HG03342 (cell line): ENCODE measurements around the gene TMEM53.
"Not testable (repeated sequence)": the region's sequence is repeated elsewhere in the genome, so short reads cannot be mapped to it uniquely, and the experiment has no call there.

ENCODE experiments used
- ATAC-seq: cut with Tn5 transposase; IDR thresholded peaks from one replicate; pipeline ENCODE4 v1.9.1; 2021; ENCODE audit warnings: mild to moderate bottlenecking, moderate library complexity; ENCODE audit not compliant: unreplicated experiment

The TMEM53 gene

DNA sequence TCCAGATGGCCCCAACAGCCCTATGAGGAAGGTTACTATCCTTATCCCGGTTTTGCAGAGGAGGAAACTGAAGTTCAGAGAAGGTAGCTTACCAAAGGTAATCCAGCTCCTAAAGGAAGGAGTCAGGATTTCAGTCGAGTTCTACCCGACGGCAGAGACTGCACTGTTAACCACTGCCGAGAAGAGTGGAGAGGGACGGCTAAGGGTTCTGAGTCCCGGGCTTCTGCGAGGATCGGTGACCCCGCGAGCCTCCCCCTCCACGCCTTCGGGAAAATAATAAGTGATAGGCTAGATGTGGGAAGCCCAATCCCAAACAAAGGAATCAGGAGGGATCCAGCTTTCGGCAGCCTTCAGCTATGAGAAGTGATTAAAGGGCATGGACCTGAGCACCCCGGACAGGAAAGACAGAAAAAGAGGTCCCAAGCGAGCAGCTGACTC lies 587 bp downstream of the TMEM53 start:
- peak; percentile 0 for ATAC-seq

DNA sequence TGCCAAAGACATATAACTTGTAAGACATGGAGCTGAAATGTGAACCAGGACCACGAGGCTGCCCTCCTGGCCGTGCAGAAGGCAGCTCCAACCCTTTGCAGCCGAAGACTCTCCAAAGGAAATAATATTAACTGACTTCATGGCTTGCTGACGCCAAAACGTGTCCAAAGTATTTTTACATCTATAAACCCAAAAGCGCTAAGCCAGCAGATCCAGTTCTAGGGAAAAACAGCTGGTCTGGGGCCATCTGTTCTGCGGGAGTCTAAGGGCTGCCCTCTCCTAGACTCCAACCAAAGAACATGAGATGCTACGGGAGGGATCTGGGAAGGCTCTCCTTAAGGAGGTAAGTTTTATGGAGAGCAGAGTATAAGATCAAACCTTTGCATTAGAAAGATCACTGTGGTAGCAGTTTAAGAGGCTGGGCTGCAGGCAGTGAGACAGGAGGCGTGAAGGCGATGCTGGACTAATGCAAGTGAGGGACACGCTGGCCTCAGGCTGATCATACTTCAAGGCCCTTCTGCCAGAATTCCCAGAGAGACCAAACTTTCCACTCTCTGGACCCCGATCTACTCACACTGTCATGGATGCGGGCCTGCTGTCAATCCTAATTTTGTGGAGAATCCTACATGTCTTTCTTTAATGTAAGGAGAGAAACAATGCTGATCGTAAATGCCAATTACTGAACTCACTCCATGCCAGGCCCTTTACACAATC lies 1.2 kb downstream of the TMEM53 start:
- ATAC-seq: no peak

- ATAC-seq: no peak
Observed at GRCh38 chr1:44672254-44672955, 1.9 kb downstream of the TMEM53 start.

- no peak for ATAC-seq
Observed at GRCh38 chr1:44670751-44671640, 3.3 kb downstream of the TMEM53 start.

DNA sequence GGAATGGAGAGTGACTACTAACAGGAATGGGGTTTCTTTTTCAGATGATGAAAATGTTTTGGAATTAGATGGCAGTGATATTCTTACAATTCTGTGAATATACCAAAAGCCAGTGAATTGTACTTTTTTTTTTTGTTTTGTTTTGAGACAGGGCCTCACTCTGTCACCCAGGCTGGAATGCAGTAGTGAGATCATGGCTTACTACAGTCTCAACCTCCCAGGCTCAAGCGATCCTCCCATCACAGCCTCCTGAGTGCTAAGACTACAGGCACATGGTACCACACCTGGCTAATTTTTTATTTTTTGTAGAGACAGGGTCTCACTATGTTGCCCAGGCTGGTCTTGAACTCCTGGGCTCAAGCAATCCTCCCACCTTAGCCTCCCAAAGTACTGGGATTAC lies 7.6 kb downstream of the TMEM53 start:
- ATAC-seq: not testable (repeated sequence)

DNA sequence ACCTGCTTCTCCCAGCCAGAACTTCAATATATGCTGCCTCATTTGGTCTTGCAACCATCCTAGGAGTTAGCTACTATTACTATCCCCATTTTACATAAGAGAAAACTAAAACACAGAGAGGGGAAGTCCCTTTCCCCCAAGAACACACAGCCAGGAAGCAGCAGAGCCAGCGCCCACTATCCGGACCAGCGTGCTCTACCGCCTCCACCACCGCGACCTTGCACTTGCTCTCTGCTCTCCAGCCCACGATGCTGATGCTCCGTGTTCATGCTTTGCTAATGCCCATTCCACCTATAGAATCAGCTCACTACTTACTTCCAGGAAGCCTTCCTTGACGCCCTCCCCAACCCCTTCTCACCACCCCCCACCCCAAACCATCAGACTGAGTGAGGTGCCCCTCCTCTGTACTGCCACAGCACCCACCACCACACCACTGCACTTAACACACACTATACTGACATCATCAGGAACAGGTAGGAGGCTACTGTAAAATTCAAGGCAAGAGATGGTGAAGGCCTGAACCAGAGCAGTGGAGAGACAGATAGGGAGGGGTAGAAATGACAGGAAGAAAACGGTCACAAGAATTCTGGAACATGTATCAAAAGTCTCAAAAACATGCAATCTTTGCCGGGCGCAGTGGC lies 9.4 kb downstream of the TMEM53 start:
- ATAC-seq: no peak

DNA sequence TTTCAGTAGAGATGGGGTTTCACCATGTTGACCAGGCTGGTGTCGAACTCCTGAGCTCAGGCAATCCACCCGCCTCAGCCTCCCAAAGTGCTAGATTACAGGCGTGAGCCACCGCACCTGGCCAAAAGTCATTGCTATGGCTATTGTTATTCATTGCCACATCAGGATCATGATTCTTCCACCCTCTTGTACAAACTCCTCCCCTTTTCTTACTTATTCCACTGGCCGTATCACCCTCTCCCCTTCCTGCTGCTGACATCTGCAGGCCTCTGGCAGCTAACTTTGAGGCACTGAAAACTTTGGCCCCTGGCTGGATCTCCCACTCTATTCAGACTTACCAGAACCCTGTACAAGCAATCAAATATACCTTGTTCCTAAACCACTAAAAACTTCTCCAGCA lies 10.9 kb downstream of the TMEM53 start:
- no peak for ATAC-seq

DNA sequence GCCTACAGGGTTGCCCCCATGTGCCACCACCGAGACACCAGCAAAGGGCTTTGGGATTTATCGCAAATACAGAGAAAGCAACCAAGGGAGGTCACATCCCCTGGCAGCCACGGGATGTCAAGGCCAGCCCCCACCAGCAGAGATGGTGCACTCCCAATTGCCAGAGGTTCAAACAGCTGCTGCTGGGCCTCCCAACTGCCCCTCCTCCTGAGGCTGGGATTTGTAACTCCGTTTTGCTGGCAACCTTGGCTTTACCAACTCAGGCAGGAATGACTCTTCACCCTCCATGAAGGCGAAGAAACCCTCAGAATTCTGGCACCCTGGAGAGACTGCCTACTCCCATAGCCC lies 11.6 kb downstream of the TMEM53 start:
- ATAC-seq: no peak

- no peak for ATAC-seq
Observed at GRCh38 chr1:44661781-44662682, 12.2 kb downstream of the TMEM53 start.

GRCh38 chr1:44660176-44660575 lies 14.1 kb downstream of the TMEM53 start:
- no peak for ATAC-seq

DNA sequence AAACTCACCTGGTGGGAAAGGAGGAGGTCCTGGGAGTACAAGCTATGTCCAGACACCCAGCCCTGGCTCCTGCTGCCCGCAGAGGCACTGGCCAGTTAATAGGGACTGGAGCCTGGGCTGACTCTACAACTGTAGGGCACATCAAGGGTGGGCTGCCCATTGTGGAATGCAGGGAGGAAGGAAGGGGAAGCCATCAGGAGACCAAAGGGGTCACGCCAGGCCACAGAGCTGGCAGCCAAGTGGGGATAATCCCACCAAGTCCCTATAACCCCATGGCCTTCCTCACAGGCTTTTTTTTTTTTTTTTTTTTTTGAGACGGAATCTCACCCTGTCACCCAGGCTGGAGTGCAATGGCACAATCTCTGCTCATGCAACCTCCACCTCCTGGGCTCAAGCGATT lies 14.7 kb downstream of the TMEM53 start:
- no peak for ATAC-seq

DNA sequence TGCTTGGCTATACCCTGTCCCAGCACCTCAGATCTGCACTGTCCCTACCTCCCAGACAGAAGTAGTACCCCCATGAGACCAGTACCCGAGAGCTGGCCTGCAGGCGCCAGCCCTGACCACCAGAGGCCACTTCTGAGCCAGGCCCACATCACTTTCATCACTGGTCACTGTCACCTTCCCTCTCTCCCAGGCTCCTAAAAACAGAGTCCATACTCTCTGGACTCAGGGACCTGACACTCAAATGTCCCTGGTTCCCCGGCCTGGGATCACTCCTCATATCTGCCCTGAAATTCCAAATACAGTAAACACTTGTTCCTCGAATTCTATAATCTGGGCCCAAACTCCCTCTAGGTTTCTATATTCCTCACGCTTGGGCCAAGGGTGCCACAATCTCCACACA lies 18.7 kb downstream of the TMEM53 start:
- no peak for ATAC-seq

DNA sequence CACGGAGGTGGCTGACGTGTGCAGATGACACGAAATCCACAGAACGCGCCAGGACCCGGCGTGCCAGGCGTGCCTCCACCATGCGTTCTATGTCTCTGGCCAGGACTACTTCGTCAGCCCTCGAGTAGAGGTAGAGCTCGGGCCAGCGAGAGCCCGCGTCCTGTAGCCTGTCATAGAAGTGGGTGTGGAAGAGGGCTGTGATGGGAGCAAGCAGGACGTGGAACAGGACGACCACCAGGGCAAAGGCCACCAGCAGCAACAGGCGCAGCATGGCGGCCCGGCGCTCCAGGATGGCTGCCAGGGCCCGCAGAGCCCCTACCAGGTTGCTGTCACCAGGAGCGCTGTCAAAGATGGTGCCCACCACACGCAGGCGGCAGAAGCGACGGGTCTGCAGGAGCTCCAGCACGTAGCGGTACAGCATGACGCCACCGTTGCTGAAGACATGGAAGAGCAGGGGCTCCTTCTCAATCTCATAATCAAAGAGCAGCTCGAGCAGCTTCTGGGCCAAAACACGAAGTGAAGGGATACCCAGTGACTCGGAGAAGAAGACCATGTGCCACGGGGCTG lies 19.6 kb downstream of the TMEM53 start:
- ATAC-seq: no peak

DNA sequence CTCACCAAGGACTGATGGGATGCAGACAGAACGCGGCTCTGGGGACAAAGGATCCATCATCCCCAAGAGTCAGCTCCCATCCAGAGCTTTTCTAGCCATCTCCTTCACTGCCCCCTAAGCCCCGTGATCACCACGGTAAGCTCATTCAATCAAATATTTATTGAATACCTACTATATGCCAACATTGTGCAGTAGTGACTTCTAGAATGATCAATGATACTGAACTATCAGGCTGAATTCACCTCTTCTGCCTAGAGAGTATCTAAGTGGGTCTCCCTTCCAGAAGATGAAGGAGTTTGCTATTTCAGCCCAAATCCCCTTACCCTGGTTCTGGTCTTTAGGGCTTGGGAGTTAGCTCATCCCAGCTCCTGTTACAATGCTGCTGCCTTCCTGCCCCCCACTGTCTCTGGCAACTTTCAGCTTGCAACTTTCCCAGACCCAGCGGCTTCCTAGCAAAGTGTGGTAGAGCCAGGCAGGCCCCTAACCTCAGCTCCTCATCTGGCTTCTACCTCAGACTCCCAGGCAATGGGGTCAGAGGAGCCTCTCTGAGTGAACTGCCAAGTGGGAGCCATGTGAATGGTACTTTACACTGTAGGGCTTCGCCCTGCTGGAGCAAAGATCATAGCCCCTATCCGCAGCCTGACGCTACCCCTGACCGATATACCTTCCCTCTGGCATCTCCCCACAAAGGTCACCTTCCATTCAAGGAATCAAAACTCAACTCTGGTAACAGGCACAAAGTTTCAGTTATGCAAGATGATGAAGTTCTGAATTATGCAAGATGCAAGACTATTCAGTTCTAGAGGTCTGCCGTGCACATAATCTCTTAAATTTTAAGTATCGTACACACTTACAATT lies 20.9 kb downstream of the TMEM53 start:
- ATAC-seq: no peak

DNA sequence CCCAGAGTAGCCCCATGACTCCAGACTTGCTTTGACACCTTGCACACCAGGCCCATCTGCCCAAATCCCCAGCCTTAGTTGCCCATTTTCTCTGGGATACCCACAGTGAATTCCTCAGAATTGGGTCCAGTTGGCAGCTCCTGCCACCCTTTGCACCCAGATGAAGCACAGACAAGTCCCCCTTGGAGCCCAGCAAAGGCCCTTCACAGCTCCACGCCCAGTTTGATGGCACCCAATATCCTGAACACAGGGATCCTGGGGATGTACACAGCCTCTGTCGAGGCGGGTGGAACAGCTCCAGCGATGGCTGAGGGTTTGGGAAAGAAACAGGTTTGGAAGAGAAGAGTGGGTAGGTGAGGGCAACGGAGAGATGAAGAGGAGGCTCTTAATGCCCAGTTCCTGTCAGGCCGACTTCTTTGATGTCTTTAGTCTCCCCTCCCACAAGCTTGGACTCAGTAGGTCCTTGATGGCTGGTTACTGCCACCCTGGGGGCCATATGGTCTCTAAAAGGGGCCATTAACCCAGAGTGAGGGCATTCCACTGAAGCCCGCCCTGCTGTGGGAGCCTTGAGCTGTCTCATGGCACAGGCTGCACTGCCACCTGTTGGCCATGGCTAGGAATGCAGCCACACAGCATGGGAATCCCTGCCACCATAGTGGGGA lies 21.7 kb downstream of the TMEM53 start:
- ATAC-seq: peak; percentile 55

DNA sequence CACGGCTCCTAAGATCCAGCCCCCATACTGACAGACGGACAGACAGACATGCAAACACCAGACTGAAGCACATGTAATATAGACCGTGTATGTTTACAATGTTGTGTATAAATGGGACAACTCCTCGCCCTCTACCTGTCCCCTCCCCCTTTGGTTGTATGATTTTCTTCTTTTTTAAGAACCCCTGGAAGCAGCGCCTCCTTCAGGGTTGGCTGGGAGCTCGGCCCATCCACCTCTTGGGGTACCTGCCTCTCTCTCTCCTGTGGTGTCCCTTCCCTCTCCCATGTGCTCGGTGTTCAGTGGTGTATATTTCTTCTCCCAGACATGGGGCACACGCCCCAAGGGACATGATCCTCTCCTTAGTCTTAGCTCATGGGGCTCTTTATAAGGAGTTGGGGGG lies 23.2 kb downstream of the TMEM53 start:
- ATAC-seq: no peak

GRCh38 chr1:44650159-44650831 lies 24.0 kb downstream of the TMEM53 start:
- ATAC-seq: no peak

DNA sequence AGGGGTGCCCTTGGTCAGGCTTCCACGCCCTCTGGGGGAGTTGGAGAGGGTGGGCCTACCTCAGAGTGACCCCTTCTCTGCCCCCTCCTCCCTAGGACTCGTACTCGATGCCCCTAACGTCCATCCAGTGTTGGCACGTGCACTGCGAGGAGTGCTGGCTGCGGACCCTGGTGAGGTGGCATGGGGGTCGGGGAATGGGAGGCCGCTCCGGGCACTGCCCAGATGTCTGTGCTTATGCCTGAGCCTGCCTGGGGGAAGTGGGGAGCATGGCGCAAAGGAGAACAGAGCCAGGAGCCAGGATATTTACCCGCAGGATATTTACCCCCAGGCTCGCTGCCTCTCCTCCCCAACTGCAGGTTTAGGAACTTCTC lies 24.5 kb downstream of the TMEM53 start:
- no peak for ATAC-seq
